ENCODE measurements around the gene NUP107. TPM values are rescaled to one million over a fixed set of nuclear protein-coding genes. Genes with fewer than 3 reads are reported as not detected.

The NUP107 gene
- total and polyA plus RNA-seq, 2 experiments from 2014 or later = 23.0 to 40.1 TPM

- no peak for TF ChIP-seq EZH2phosphoT487 (IDR thresholded peaks at IDR 0.05; ENCODE audit: low read depth, severe bottlenecking, unreplicated experiment)
- TF ChIP-seq, protein P1, sequence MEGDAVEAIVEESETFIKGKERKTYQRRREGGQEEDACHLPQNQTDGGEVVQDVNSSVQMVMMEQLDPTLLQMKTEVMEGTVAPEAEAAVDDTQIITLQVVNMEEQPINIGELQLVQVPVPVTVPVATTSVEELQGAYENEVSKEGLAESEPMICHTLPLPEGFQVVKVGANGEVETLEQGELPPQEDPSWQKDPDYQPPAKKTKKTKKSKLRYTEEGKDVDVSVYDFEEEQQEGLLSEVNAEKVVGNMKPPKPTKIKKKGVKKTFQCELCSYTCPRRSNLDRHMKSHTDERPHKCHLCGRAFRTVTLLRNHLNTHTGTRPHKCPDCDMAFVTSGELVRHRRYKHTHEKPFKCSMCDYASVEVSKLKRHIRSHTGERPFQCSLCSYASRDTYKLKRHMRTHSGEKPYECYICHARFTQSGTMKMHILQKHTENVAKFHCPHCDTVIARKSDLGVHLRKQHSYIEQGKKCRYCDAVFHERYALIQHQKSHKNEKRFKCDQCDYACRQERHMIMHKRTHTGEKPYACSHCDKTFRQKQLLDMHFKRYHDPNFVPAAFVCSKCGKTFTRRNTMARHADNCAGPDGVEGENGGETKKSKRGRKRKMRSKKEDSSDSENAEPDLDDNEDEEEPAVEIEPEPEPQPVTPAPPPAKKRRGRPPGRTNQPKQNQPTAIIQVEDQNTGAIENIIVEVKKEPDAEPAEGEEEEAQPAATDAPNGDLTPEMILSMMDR (IDR thresholded peaks at IDR 0.05; ENCODE audit: poor library complexity) = no peak
- no peak for TF ChIP-seq EZH2 (IDR thresholded peaks at IDR 0.05; ENCODE audit: borderline replicate concordance)
Measured at GRCh38 chr12:68665016-68665569, 21.7 kb upstream of the NUP107 start.

GRCh38 chr12:68667291-68667690, 19.5 kb upstream of the NUP107 start:
- H3K79me2 ChIP-seq = no peaks in the 10 kb centered on the region
- no peak overlapping the region for H3K27ac ChIP-seq
- H3K36me3 ChIP-seq (replicated peaks; ENCODE audit: insufficient read depth, low read depth) = no peaks in the 10 kb centered on the region
- no peaks in the 10 kb centered on the region for H3K9me2 ChIP-seq (replicated peaks; ENCODE audit: insufficient read depth)
- no peaks in the 10 kb centered on the region for H4K20me1 ChIP-seq (ENCODE audit: insufficient read depth, poor library complexity, severe bottlenecking)
- H3K27me3 ChIP-seq = no peaks in the 10 kb centered on the region
- no peak overlapping the region for H3K4me3 ChIP-seq
- no peak for DNase-seq (ENCODE audit: low spot score)
- no peak overlapping the region for H3K4me2 ChIP-seq
- TF ChIP-seq EZH2 (IDR thresholded peaks at IDR 0.05; ENCODE audit: borderline replicate concordance) = no peak
- TF ChIP-seq EZH2phosphoT487 (IDR thresholded peaks at IDR 0.05; ENCODE audit: low read depth, severe bottlenecking, unreplicated experiment) = no peak
- TF ChIP-seq, protein P1 (IDR thresholded peaks at IDR 0.05; ENCODE audit: poor library complexity) = no peak
- H3K4me1 ChIP-seq (ENCODE audit: insufficient read depth) = no peaks in the 10 kb centered on the region
- WGBS (ENCODE audit: low lambda C conversion rate, missing lambda C conversion rate) = 96% methylated on average over 1 of the region's 1 CpG
- H2AFZ ChIP-seq = no peak overlapping the region
- no peaks in the 10 kb centered on the region for H3K9me3 ChIP-seq (ENCODE audit: low read depth)

More at GRCh38 chr12:68665016-68665569, 21.7 kb upstream of the NUP107 start:
- no peak overlapping the region for H2AFZ ChIP-seq
- no peaks in the 10 kb centered on the region for H3K36me3 ChIP-seq (replicated peaks; ENCODE audit: insufficient read depth, low read depth)
- DNase-seq (ENCODE audit: low spot score) = no peak
- H3K27ac ChIP-seq = no peak overlapping the region
- no peaks in the 10 kb centered on the region for H3K27me3 ChIP-seq
- H3K4me2 ChIP-seq = no peak overlapping the region
- no peaks in the 10 kb centered on the region for H3K4me1 ChIP-seq (ENCODE audit: insufficient read depth)
- WGBS (ENCODE audit: low lambda C conversion rate, missing lambda C conversion rate) = 89% methylated on average over 3 of the region's 3 CpGs
- H3K4me3 ChIP-seq = no peak overlapping the region
- no peaks in the 10 kb centered on the region for H4K20me1 ChIP-seq (ENCODE audit: insufficient read depth, poor library complexity, severe bottlenecking)
- no peaks in the 10 kb centered on the region for H3K9me2 ChIP-seq (replicated peaks; ENCODE audit: insufficient read depth)
- no peaks in the 10 kb centered on the region for H3K9me3 ChIP-seq (ENCODE audit: low read depth)
- no peaks in the 10 kb centered on the region for H3K79me2 ChIP-seq

DNA sequence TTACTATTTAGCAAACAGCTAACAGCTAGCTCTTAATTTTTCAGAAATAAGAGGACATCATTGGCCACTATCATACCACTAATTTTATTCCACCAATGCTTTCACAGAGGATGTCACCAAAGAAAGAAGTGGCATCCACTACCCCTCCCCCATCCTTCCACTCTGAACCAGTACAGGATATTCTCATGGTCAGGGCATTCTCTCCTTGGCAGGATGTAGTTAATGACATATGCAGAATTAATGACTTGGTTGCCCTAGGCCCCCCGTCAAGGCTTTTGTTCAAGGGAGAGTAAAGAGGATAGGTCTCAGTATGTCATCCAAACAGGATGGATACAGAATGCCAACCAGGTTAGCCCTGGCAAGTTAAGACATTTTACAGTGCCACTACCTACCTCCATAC, 18.9 kb upstream of the NUP107 start:
- H3K79me2 ChIP-seq = no peaks in the 10 kb centered on the region
- H3K27me3 ChIP-seq = no peaks in the 10 kb centered on the region
- no peaks in the 10 kb centered on the region for H4K20me1 ChIP-seq (ENCODE audit: insufficient read depth, poor library complexity, severe bottlenecking)
- no peaks in the 10 kb centered on the region for H3K9me2 ChIP-seq (replicated peaks; ENCODE audit: insufficient read depth)
- no peaks in the 10 kb centered on the region for H3K4me1 ChIP-seq (ENCODE audit: insufficient read depth)
- no peak overlapping the region for H2AFZ ChIP-seq
- H3K36me3 ChIP-seq (replicated peaks; ENCODE audit: insufficient read depth, low read depth) = no peaks in the 10 kb centered on the region
- H3K27ac ChIP-seq = no peak overlapping the region
- no peaks in the 10 kb centered on the region for H3K9me3 ChIP-seq (ENCODE audit: low read depth)
- no peak for DNase-seq (ENCODE audit: low spot score)
- no peak overlapping the region for H3K4me2 ChIP-seq
- no peak overlapping the region for H3K4me3 ChIP-seq
- 57% methylated on average over 1 of the region's 1 CpG for WGBS (ENCODE audit: low lambda C conversion rate, missing lambda C conversion rate)
- TF ChIP-seq EZH2 (IDR thresholded peaks at IDR 0.05; ENCODE audit: borderline replicate concordance) = no peak
- TF ChIP-seq, protein P1 (IDR thresholded peaks at IDR 0.05; ENCODE audit: poor library complexity) = no peak
- TF ChIP-seq EZH2phosphoT487 (IDR thresholded peaks at IDR 0.05; ENCODE audit: low read depth, severe bottlenecking, unreplicated experiment) = no peak
